Mesendoderm (in vitro differentiated cells): Measurements from ENCODE around the gene CADPS.

Source experiments
- DNase-seq: peaks from one replicate; pipeline ENCODE4 v3.0.0; 2013
- H2AK5ac ChIP-seq: 2 replicates; pipeline ENCODE4 v1.6.1; 2013; ENCODE audit warnings: low read length, inconsistent platforms
- H2BK120ac ChIP-seq: 2 replicates; pipeline ENCODE4 v1.6.1; 2013; ENCODE audit warnings: low read depth, mild to moderate bottlenecking, low read length, moderate library complexity, mixed read lengths
- H2BK15ac ChIP-seq: replicated peaks from 2 replicates; pipeline ENCODE4 v1.6.1; 2013; ENCODE audit warnings: low read depth, mild to moderate bottlenecking, moderate library complexity
- H2BK5ac ChIP-seq: 2 replicates; pipeline ENCODE4 v1.6.1; 2013; ENCODE audit warnings: low read length, inconsistent platforms
- H3K18ac ChIP-seq: 2 replicates; pipeline ENCODE4 v1.6.1; 2013; ENCODE audit warnings: mild to moderate bottlenecking, low read length, mixed read lengths
- H3K23ac ChIP-seq: one replicate; pipeline ENCODE4 v1.6.1; 2013; ENCODE audit warnings: low read length
- H3K27ac ChIP-seq: 2 replicates; pipeline ENCODE4 v1.5.1; 2013; ENCODE audit warnings: low read depth, mild to moderate bottlenecking, inconsistent platforms, low read length, moderate library complexity
- H3K27me3 ChIP-seq: 2 replicates; pipeline ENCODE4 v1.6.1; 2013; ENCODE audit warnings: low read length, control low read depth, mild to moderate bottlenecking, inconsistent platforms; ENCODE audit not compliant: insufficient read depth, poor library complexity
- H3K36me3 ChIP-seq: 2 replicates; pipeline ENCODE4 v1.6.1; 2013; ENCODE audit warnings: low read length, inconsistent platforms; ENCODE audit not compliant: control insufficient read depth, insufficient read depth
- H3K4ac ChIP-seq: one replicate; pipeline ENCODE4 v1.6.1; 2013; ENCODE audit warnings: low read depth, mild to moderate bottlenecking, low read length, moderate library complexity
- H3K4me1 ChIP-seq: 2 replicates; pipeline ENCODE4 v1.6.1; 2013; ENCODE audit warnings: low read depth, low read length, inconsistent platforms; ENCODE audit not compliant: control insufficient read depth
- H3K4me2 ChIP-seq: 2 replicates; pipeline ENCODE4 v1.6.1; 2013; ENCODE audit warnings: low read length
- H3K4me3 ChIP-seq: 2 replicates; pipeline ENCODE4 v1.5.1; 2013; ENCODE audit warnings: mild to moderate bottlenecking, low read length
- H3K56ac ChIP-seq: one replicate; pipeline ENCODE4 v1.6.1; 2013; ENCODE audit warnings: low read length
- H3K79me1 ChIP-seq: 2 replicates; pipeline ENCODE4 v1.6.1; 2013; ENCODE audit warnings: low read length, inconsistent platforms
- H3K79me2 ChIP-seq: 2 replicates; pipeline ENCODE4 v1.6.1; 2013; ENCODE audit warnings: mild to moderate bottlenecking, low read length; ENCODE audit not compliant: control insufficient read depth, insufficient read depth
- H3K9ac ChIP-seq: 2 replicates; pipeline ENCODE4 v1.6.1; 2013; ENCODE audit warnings: low read length, inconsistent platforms
- H4K5ac ChIP-seq: one replicate; pipeline ENCODE4 v1.6.1; 2013; ENCODE audit warnings: low read length
- H4K8ac ChIP-seq: one replicate; pipeline ENCODE4 v1.6.1; 2013; ENCODE audit warnings: low read depth, mild to moderate bottlenecking, control low read depth, low read length, moderate library complexity
- WGBS: extraction: QIAGEN DNeasy Blood & Tissue Kit; methylation state at CpG from one replicate; pipeline ENCODE4 v1.1.7; 2013; ENCODE audit warnings: low lambda C conversion rate, missing lambda C conversion rate; ENCODE audit not compliant: insufficient coverage; ENCODE audit errors: extremely low coverage; 5-methylcytosine and 5-hydroxymethylcytosine counted together

Gene CADPS

GRCh38 chr3:62365391-62366125, 509.7 kb downstream of the CADPS start:
- Histone ChIP-seq H3K23ac (no peak overlapping the region), H3K36me3 (no peaks in the 10 kb centered on the region), H2BK120ac (no peak overlapping the region), H3K4me1 (peaks cover 7% of the 10 kb centered on the region), H3K4me2 (no peak overlapping the region), H4K8ac (no peak overlapping the region), H3K4ac (no peak overlapping the region), H2AK5ac (no peak overlapping the region), H2BK15ac (no peak overlapping the region), H3K4me3 (no peak overlapping the region), H3K27ac (no peak overlapping the region), H3K79me1 (no peaks in the 10 kb centered on the region), H4K5ac (no peak overlapping the region), H3K18ac (no peak overlapping the region), H3K79me2 (no peaks in the 10 kb centered on the region), H3K9ac (no peak overlapping the region), H2BK5ac (no peak overlapping the region), H3K56ac (no peak overlapping the region), H3K27me3 (peaks cover 59% of the 10 kb centered on the region)
- WGBS: no CpG with 5 or more reads among the region's 16 CpGs
- peak; percentile 25 for DNase-seq

GRCh38 chr3:62364191-62364590, 511.0 kb downstream of the CADPS start:
- no peak overlapping the region for H3K27ac ChIP-seq
- H3K4me3 ChIP-seq: no peak overlapping the region
- H3K18ac ChIP-seq: no peak overlapping the region
- no peak overlapping the region for H2BK120ac ChIP-seq
- H3K4me1 ChIP-seq: peaks cover 7% of the 10 kb centered on the region
- H3K79me1 ChIP-seq: no peaks in the 10 kb centered on the region
- no peaks in the 10 kb centered on the region for H3K79me2 ChIP-seq
- H3K4ac ChIP-seq: no peak overlapping the region
- H3K4me2 ChIP-seq: no peak overlapping the region
- H4K8ac ChIP-seq: no peak overlapping the region
- H2AK5ac ChIP-seq: no peak overlapping the region
- peaks cover 46% of the 10 kb centered on the region for H3K27me3 ChIP-seq
- no peak for DNase-seq
- no peaks in the 10 kb centered on the region for H3K36me3 ChIP-seq
- H2BK5ac ChIP-seq: no peak overlapping the region
- no peak overlapping the region for H3K23ac ChIP-seq
- no peak overlapping the region for H3K56ac ChIP-seq
- no peak overlapping the region for H2BK15ac ChIP-seq
- no peak overlapping the region for H3K9ac ChIP-seq
- no peak overlapping the region for H4K5ac ChIP-seq

DNA sequence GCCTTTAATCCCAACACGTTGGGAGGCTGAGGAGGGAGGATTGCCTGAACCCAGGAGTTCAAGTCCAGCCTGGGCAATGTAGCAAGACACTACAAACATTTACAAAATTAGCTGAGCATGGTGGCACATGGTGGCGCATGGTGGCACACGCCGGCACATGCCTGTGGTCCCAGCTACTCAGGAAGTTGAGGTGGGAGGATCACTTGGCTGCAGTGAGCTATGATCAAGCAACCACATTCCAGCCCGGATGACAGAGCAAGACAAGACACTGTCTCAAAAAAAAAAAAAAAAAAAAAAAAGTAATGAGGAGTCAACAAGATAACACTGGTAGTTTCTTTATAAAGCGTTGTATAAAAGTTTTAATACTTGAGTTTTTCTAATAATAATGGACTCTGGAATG, 511.9 kb downstream of the CADPS start:
- Histone ChIP-seq H2BK5ac (no peak overlapping the region), H3K9ac (no peak overlapping the region), H4K8ac (no peak overlapping the region), H3K18ac (no peak overlapping the region), H2AK5ac (no peak overlapping the region), H3K27ac (no peak overlapping the region), H3K23ac (no peak overlapping the region), H3K56ac (no peak overlapping the region), H3K4me3 (no peak overlapping the region), H3K4ac (no peak overlapping the region), H2BK120ac (no peak overlapping the region), H3K79me2 (no peaks in the 10 kb centered on the region), H4K5ac (no peak overlapping the region), H3K4me1 (peaks cover 7% of the 10 kb centered on the region), H3K79me1 (no peaks in the 10 kb centered on the region), H3K27me3 (peaks cover 40% of the 10 kb centered on the region), H3K4me2 (no peak overlapping the region), H3K36me3 (no peaks in the 10 kb centered on the region), H2BK15ac (no peak overlapping the region)
- no peak for DNase-seq
- WGBS: no CpG with 5 or more reads among the region's 6 CpGs

DNA sequence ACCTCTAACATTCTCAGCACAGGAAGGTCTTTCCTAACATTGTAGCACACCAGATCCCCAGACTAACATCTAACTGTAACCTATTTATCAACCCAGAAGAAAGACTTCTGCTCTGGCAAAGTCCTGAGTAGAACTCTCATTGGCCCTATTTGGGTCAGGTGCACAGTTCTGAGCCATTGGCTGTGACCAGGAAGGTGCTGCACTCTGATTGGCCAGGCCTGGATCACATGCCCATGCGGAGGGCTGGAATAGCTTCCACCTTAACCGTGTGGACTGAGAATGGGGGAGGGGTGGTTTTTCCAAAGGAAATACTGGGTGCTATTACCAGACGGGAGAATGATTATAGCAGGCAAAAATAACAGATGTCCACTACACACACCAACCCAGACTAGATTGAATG, 513.4 kb downstream of the CADPS start:
- H3K4me1 ChIP-seq: peaks cover 7% of the 10 kb centered on the region
- H4K8ac ChIP-seq: no peak overlapping the region
- H3K9ac ChIP-seq: no peak overlapping the region
- H3K18ac ChIP-seq: no peak overlapping the region
- no peak overlapping the region for H3K4me2 ChIP-seq
- H3K79me2 ChIP-seq: no peaks in the 10 kb centered on the region
- H3K36me3 ChIP-seq: no peaks in the 10 kb centered on the region
- H3K27ac ChIP-seq: no peak overlapping the region
- H2AK5ac ChIP-seq: no peak overlapping the region
- H3K56ac ChIP-seq: no peak overlapping the region
- H2BK5ac ChIP-seq: no peak overlapping the region
- H3K4ac ChIP-seq: no peak overlapping the region
- H2BK15ac ChIP-seq: no peak overlapping the region
- H3K79me1 ChIP-seq: no peaks in the 10 kb centered on the region
- H3K23ac ChIP-seq: no peak overlapping the region
- H2BK120ac ChIP-seq: no peak overlapping the region
- peaks cover 25% of the 10 kb centered on the region for H3K27me3 ChIP-seq
- DNase-seq: peak; percentile 40
- H3K4me3 ChIP-seq: no peak overlapping the region
- WGBS: no CpG with 5 or more reads among the region's 3 CpGs
- H4K5ac ChIP-seq: no peak overlapping the region

- Histone ChIP-seq H3K4me1 (peaks cover 5% of the 10 kb centered on the region), H3K9ac (no peak overlapping the region), H3K18ac (no peak overlapping the region), H2BK5ac (no peak overlapping the region), H4K5ac (no peak overlapping the region), H3K79me2 (no peaks in the 10 kb centered on the region), H3K27me3 (peaks cover 24% of the 10 kb centered on the region), H3K4me3 (no peak overlapping the region), H4K8ac (no peak overlapping the region), H3K79me1 (no peaks in the 10 kb centered on the region), H3K23ac (no peak overlapping the region), H3K36me3 (no peaks in the 10 kb centered on the region), H3K56ac (no peak overlapping the region), H2BK15ac (no peak overlapping the region), H2AK5ac (no peak overlapping the region), H2BK120ac (no peak overlapping the region), H3K4me2 (no peak overlapping the region), H3K27ac (no peak overlapping the region), H3K4ac (no peak overlapping the region)
- DNase-seq: no peak
- no CpG with 5 or more reads among the region's 3 CpGs for WGBS
These were observed 514.0 kb downstream of the CADPS start for GRCh38 chr3:62361261-62361660.

DNA sequence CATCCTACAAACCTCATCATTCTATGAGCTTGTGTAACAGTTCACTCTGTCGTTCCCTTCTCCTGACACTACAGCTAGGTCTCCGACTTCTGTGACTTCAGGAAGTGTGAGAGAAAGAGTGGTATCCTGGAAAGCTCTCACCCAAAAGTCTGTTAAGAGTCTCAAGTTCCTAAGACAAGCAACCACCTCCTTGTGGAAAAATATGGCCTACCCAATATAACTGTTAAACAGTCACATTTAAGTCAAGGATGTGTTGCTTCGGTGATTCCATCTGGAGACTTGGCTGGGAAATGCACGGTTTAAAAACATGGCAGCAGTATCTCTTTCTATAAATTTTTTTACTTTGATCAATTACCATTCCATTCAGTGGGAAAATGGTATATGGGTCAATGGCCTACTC, 515.7 kb downstream of the CADPS start:
- no peak overlapping the region for H3K27ac ChIP-seq
- no peak overlapping the region for H3K18ac ChIP-seq
- H3K36me3 ChIP-seq: no peaks in the 10 kb centered on the region
- no peaks in the 10 kb centered on the region for H3K79me2 ChIP-seq
- H2BK120ac ChIP-seq: no peak overlapping the region
- H3K4ac ChIP-seq: no peak overlapping the region
- no peak overlapping the region for H3K56ac ChIP-seq
- H3K27me3 ChIP-seq: peaks cover 13% of the 10 kb centered on the region
- no CpG with 5 or more reads among the region's 4 CpGs for WGBS
- H2AK5ac ChIP-seq: no peak overlapping the region
- no peaks in the 10 kb centered on the region for H3K79me1 ChIP-seq
- H3K4me2 ChIP-seq: no peak overlapping the region
- H3K23ac ChIP-seq: no peak overlapping the region
- no peak overlapping the region for H4K8ac ChIP-seq
- no peaks in the 10 kb centered on the region for H3K4me1 ChIP-seq
- H2BK5ac ChIP-seq: no peak overlapping the region
- no peak overlapping the region for H3K9ac ChIP-seq
- no peak overlapping the region for H2BK15ac ChIP-seq
- H4K5ac ChIP-seq: no peak overlapping the region
- no peak overlapping the region for H3K4me3 ChIP-seq
- DNase-seq: no peak
